ENCODE data around the gene SPATA24.

DNA sequence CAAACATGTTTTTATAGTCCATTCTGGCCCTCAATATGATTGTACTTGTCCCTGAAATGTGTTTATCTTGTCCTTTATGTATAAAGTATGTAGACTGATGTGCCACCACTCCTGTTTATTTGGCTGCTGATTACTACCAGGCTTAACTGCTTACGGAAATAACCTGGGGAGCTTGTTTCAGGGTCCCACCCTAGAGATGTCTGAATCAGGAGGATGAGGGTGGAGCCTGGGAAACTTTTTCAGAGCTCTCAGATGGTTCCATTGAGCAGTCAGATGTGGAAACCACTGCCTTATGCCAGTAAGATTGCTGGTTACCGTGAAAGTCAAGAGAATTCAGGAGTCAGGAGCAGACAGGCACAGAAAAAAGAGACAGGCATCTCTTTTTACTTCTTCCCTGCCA lies 40.0 kb downstream of the SPATA24 start:
- no peak for TF ChIP-seq POLR2AphosphoS5 (IDR thresholded peaks at IDR 0.05; ENCODE audit: low read depth, low read length)
- TF ChIP-seq EZH2 (IDR thresholded peaks at IDR 0.05) = no peak
- TF ChIP-seq, protein P1, sequence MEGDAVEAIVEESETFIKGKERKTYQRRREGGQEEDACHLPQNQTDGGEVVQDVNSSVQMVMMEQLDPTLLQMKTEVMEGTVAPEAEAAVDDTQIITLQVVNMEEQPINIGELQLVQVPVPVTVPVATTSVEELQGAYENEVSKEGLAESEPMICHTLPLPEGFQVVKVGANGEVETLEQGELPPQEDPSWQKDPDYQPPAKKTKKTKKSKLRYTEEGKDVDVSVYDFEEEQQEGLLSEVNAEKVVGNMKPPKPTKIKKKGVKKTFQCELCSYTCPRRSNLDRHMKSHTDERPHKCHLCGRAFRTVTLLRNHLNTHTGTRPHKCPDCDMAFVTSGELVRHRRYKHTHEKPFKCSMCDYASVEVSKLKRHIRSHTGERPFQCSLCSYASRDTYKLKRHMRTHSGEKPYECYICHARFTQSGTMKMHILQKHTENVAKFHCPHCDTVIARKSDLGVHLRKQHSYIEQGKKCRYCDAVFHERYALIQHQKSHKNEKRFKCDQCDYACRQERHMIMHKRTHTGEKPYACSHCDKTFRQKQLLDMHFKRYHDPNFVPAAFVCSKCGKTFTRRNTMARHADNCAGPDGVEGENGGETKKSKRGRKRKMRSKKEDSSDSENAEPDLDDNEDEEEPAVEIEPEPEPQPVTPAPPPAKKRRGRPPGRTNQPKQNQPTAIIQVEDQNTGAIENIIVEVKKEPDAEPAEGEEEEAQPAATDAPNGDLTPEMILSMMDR (IDR thresholded peaks at IDR 0.05 in 2 of 3, conservative IDR thresholded peaks at IDR 0.05 in 1 of 3; ENCODE audit: borderline replicate concordance in 1 of 3, insufficient read depth in 1 of 3, low read depth in 2 of 3, low read length in 2 of 3) = no peak
- TF ChIP-seq RAD21 (IDR thresholded peaks at IDR 0.05; ENCODE audit: low read depth) = no peak
- TF ChIP-seq EZH2phosphoT487 (IDR thresholded peaks at IDR 0.05; ENCODE audit: borderline replicate concordance) = no peak
